Measurements from ENCODE around the gene WDFY1. TPM values are rescaled to one million over a fixed set of nuclear protein-coding genes. Genes with fewer than 3 reads are reported as not detected.

Gene WDFY1
- total RNA-seq, 1 donor from 2014 or later: 61.9 TPM

DNA sequence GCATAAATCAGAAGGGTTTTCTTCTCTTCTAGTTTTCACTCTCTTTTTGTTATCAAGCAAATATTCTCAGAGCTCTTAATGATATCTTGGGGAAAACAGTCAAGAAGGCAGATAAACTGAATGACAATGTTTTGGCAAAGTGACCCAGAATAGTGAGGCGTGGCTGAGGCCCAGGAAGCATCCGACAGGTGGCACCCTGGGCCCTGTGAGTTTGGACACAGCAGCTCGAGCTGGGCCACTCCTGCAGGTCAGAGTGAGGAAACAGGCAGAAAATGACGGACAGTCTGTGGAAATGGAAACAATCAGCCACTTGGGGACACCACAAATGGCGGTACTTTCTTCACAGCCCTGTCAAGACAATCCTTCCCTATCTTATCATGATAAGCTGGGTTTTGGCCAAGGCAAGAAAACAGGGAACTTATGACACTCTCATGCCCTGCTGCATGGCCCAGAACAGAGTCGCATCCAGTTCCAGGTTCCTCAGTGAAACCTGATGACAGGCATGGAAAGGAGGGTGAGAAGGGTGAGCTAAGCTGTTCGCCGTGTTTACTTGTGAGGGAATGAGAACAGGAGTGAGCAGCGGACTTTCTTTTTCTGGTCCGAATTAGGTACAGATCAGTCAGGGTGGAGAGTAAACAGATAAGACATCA, 44.2 kb upstream of the WDFY1 start:
- DNase-seq (ENCODE audit: extremely low spot score, unreplicated experiment): no peak
- peaks cover 4% of the 10 kb centered on the region for H3K36me3 Mint-ChIP-seq (ENCODE audit: unreplicated experiment)
- TF ChIP-seq CTCF (IDR thresholded peaks at IDR 0.05): no peak
- no peaks in the 10 kb centered on the region for H3K27me3 Mint-ChIP-seq (ENCODE audit: unreplicated experiment)
- H3K4me1 Mint-ChIP-seq (ENCODE audit: unreplicated experiment): peaks cover 3% of the 10 kb centered on the region
- no peak overlapping the region for H3K27ac Mint-ChIP-seq (ENCODE audit: unreplicated experiment)
- H3K9me3 Mint-ChIP-seq (ENCODE audit: unreplicated experiment): no peaks in the 10 kb centered on the region
- no peak overlapping the region for H3K4me3 Mint-ChIP-seq (ENCODE audit: unreplicated experiment)

- H3K27ac Mint-ChIP-seq (ENCODE audit: unreplicated experiment): no peak overlapping the region
- H3K4me1 Mint-ChIP-seq (ENCODE audit: unreplicated experiment): peaks cover 7% of the 10 kb centered on the region
- H3K27me3 Mint-ChIP-seq (ENCODE audit: unreplicated experiment): no peaks in the 10 kb centered on the region
- no peak overlapping the region for H3K4me3 Mint-ChIP-seq (ENCODE audit: unreplicated experiment)
- no peak for TF ChIP-seq CTCF (IDR thresholded peaks at IDR 0.05)
- H3K36me3 Mint-ChIP-seq (ENCODE audit: unreplicated experiment): peaks cover 3% of the 10 kb centered on the region
- no peak for DNase-seq (ENCODE audit: extremely low spot score, unreplicated experiment)
- no peaks in the 10 kb centered on the region for H3K9me3 Mint-ChIP-seq (ENCODE audit: unreplicated experiment)
Observed at GRCh38 chr2:223981241-223981640, 36.1 kb upstream of the WDFY1 start.

DNA sequence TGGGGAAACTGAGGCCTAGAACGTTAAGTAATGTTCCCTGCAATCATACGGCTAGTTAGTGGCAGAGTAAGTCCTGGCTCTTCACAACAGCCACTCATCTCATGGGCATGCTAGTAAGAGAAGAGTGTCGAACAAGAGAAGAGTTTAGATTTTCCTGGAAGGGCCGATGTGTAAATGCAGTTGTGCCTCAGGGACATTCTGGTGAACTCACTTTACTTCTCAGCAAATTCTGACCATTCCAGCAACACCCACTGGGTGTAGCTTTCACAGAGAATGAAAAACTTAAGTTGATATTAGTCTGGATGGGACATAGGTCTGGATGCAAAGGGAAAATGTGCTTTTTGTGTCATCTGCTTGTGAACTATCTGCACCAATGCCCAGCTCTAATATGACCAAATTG, 35.7 kb upstream of the WDFY1 start:
- no peak for DNase-seq (ENCODE audit: extremely low spot score, unreplicated experiment)
- Mint-ChIP-seq H3K9me3 (ENCODE audit: unreplicated experiment) (no peaks in the 10 kb centered on the region), H3K4me3 (ENCODE audit: unreplicated experiment) (no peak overlapping the region), H3K27ac (ENCODE audit: unreplicated experiment) (no peak overlapping the region), H3K36me3 (ENCODE audit: unreplicated experiment) (peaks cover under 1% of the 10 kb centered on the region), H3K4me1 (ENCODE audit: unreplicated experiment) (peaks cover 7% of the 10 kb centered on the region), H3K27me3 (ENCODE audit: unreplicated experiment) (no peaks in the 10 kb centered on the region)
- no peak for TF ChIP-seq CTCF (IDR thresholded peaks at IDR 0.05)

GRCh38 chr2:223980397-223980735, 35.2 kb upstream of the WDFY1 start:
- Mint-ChIP-seq H3K27ac (ENCODE audit: unreplicated experiment) (no peak overlapping the region), H3K4me3 (ENCODE audit: unreplicated experiment) (no peak overlapping the region), H3K9me3 (ENCODE audit: unreplicated experiment) (no peaks in the 10 kb centered on the region), H3K4me1 (ENCODE audit: unreplicated experiment) (peaks cover 7% of the 10 kb centered on the region), H3K27me3 (ENCODE audit: unreplicated experiment) (no peaks in the 10 kb centered on the region), H3K36me3 (ENCODE audit: unreplicated experiment) (no peaks in the 10 kb centered on the region)
- DNase-seq (ENCODE audit: extremely low spot score, unreplicated experiment): no peak
- TF ChIP-seq CTCF (IDR thresholded peaks at IDR 0.05): no peak

- Mint-ChIP-seq H3K27ac (ENCODE audit: unreplicated experiment) (no peak overlapping the region), H3K9me3 (ENCODE audit: unreplicated experiment) (no peaks in the 10 kb centered on the region), H3K4me1 (ENCODE audit: unreplicated experiment) (peaks cover 7% of the 10 kb centered on the region), H3K36me3 (ENCODE audit: unreplicated experiment) (no peaks in the 10 kb centered on the region), H3K27me3 (ENCODE audit: unreplicated experiment) (no peaks in the 10 kb centered on the region), H3K4me3 (ENCODE audit: unreplicated experiment) (no peak overlapping the region)
- no peak for DNase-seq (ENCODE audit: extremely low spot score, unreplicated experiment)
- no peak for TF ChIP-seq CTCF (IDR thresholded peaks at IDR 0.05)
Observed at GRCh38 chr2:223979730-223980396, 34.7 kb upstream of the WDFY1 start.

Data from osteocyte (in vitro differentiated cells).